ENCODE measurements around the gene ACTL7B.
"Not testable (repeated sequence)": the region's sequence is repeated elsewhere in the genome, so short reads cannot be mapped to it uniquely, and the experiment has no call there.

The ACTL7B gene, protein sequence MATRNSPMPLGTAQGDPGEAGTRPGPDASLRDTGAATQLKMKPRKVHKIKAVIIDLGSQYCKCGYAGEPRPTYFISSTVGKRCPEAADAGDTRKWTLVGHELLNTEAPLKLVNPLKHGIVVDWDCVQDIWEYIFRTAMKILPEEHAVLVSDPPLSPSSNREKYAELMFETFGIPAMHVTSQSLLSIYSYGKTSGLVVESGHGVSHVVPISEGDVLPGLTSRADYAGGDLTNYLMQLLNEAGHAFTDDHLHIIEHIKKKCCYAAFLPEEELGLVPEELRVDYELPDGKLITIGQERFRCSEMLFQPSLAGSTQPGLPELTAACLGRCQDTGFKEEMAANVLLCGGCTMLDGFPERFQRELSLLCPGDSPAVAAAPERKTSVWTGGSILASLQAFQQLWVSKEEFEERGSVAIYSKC

DNA sequence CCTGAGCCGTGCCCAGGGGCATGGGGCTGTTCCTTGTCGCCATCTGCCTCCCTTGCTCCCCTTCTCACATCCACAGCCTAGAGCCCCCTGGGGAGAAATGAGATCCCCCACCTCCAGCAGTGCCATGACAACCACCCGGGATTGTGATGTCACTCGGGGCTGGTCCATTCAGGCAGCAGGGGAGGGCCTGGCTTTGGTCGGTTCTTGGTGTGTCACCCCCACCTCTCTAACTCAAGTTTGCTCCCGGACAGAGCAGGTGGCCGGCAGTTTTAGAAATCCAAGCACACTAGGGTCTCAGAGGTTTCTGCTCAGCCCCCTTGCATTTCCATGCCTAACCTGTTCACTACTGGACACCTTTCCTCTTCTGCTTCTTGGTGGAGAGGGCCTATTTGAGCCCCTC, at the start of gene ACTL7B:
Gene ACTL7B (minus strand): TSS at position 99 of the 400 bp plus-strand sequence. CDS start 56 bp downstream, at position 43.
- TF ChIP-seq, protein P1, sequence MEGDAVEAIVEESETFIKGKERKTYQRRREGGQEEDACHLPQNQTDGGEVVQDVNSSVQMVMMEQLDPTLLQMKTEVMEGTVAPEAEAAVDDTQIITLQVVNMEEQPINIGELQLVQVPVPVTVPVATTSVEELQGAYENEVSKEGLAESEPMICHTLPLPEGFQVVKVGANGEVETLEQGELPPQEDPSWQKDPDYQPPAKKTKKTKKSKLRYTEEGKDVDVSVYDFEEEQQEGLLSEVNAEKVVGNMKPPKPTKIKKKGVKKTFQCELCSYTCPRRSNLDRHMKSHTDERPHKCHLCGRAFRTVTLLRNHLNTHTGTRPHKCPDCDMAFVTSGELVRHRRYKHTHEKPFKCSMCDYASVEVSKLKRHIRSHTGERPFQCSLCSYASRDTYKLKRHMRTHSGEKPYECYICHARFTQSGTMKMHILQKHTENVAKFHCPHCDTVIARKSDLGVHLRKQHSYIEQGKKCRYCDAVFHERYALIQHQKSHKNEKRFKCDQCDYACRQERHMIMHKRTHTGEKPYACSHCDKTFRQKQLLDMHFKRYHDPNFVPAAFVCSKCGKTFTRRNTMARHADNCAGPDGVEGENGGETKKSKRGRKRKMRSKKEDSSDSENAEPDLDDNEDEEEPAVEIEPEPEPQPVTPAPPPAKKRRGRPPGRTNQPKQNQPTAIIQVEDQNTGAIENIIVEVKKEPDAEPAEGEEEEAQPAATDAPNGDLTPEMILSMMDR (IDR thresholded peaks at IDR 0.05; ENCODE audit: borderline replicate concordance, insufficient read depth, low read depth, low read length): no peak
- no peak within 1 kb of the TSS for H3K4me3 ChIP-seq (ENCODE audit: low read depth, low read length)

DNA sequence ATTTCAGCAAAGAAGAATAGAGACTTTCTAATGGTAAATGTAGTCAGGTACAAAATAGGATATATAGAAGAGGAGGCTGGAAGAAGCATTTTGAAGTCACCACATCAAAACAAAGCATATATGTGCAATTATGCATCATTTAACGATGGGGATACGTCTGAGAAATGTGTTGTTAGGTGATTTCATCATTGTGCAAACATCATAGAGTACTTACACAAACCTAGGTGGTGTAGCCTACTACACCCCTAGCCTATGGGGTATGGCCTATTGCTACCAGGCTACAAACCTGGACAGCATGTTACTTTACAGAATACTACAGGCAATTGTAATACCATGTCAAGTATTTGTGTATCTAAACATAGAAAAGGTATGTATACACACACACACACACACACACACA, 49.7 kb upstream of the ACTL7B start:
- H3K4me3 ChIP-seq (ENCODE audit: low read depth, low read length): no peak overlapping the region
- TF ChIP-seq, protein P1 (IDR thresholded peaks at IDR 0.05; ENCODE audit: borderline replicate concordance, insufficient read depth, low read depth, low read length): no peak

DNA sequence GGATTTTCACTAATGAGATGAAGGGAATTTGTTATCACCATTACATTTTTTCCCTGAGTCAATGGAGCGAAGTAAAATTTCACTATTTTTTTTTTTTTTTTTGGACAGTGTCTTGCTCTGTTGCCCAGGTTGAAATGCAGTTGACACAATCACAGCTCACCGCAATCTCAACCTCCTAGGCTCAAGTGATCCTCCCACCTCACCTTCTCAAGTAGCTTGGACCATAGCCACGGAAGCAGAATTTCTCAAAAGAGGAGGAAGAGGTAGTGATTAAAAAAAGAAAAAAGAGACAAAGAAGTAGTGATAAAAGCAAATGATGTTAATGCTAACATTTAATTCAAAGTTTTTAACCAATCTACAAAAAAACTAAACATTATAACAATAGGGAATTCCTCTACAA, 48.4 kb upstream of the ACTL7B start:
- no peak overlapping the region for H3K4me3 ChIP-seq (ENCODE audit: low read depth, low read length)
- TF ChIP-seq, protein P1 (IDR thresholded peaks at IDR 0.05; ENCODE audit: borderline replicate concordance, insufficient read depth, low read depth, low read length): no peak

DNA sequence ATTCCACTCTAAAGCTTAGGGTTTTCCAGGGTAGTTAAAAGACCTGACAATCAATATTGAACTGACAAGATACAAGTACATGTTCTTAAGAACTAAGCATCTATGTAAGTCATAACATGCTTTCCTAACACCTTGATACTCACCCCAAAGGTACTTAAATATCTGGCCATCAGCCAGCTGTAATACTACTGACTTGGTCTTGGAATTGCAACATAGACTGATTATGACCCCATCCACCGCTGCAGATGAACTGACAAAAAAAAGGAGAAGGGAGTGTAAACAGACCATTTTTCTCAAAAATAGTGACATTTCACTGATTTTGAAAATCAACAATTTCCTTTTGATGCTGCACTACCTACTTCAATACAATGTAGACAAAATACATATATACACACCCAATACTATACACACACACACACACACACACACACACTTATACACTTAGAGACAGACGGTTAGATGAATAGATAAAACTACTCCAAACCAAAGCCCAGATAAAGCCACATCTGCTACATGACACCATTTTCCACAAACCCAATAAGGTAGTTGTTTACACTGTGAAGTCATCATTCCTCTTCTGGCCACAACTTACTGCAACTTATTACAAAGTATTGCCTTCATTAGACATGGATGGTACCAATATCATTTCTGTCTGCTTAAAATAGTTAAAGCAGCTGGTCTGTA, 47.8 kb upstream of the ACTL7B start:
- TF ChIP-seq, protein P1 (IDR thresholded peaks at IDR 0.05; ENCODE audit: borderline replicate concordance, insufficient read depth, low read depth, low read length): no peak
- H3K4me3 ChIP-seq (ENCODE audit: low read depth, low read length): no peak overlapping the region

DNA sequence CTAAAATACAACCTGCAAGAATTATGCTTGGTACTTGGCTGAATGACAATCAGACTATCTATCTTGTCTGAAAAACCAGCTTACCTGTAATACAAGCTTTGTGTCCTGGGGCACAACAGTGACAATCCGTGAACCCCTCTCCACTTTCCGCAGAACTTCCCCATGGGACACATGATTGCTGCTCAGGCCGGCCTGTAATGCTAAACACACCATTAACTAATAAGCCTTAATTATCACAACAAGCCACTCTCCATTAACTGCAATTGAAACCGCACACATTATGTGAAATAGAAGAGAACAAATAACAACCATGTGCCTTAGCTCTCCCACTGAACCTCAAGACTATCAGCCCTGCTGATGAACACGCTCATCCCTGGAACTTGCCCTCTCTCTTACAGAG, 44.4 kb upstream of the ACTL7B start:
- TF ChIP-seq, protein P1 (IDR thresholded peaks at IDR 0.05; ENCODE audit: borderline replicate concordance, insufficient read depth, low read depth, low read length): no peak
- H3K4me3 ChIP-seq (ENCODE audit: low read depth, low read length): no peak overlapping the region

DNA sequence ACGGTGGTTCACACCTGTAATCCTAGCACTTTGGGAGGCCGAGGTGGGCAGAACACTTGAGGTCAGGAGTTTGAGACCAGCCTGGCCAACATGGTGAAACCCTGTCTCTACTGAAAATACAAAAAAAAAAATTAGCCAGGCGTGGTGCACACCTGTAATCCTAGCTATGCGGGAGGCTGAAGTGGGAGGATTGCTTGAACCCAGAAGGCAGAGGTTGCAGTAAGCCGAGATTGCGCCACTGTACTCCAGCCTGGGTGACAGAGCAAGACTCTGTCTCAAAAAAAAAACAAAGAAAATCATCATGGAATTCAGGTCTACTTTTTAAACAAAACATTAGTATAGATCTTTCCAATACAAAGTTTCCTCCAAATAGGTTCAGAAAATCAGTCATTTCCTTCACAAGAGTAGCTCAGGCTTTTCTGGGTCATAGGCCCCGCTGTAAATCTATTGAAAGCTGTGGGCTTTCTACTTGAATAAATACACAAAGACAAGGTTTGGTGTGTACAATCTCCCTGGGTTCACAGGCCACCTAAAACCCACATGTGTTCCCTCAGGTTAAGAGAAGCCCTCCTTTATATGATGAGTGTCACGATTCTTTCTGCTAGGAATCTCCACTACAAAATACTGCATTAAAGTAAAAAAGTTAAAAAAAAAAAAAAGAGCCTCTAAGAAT, 43.4 kb upstream of the ACTL7B start:
- not testable (repeated sequence) for H3K4me3 ChIP-seq (ENCODE audit: low read depth, low read length)

DNA sequence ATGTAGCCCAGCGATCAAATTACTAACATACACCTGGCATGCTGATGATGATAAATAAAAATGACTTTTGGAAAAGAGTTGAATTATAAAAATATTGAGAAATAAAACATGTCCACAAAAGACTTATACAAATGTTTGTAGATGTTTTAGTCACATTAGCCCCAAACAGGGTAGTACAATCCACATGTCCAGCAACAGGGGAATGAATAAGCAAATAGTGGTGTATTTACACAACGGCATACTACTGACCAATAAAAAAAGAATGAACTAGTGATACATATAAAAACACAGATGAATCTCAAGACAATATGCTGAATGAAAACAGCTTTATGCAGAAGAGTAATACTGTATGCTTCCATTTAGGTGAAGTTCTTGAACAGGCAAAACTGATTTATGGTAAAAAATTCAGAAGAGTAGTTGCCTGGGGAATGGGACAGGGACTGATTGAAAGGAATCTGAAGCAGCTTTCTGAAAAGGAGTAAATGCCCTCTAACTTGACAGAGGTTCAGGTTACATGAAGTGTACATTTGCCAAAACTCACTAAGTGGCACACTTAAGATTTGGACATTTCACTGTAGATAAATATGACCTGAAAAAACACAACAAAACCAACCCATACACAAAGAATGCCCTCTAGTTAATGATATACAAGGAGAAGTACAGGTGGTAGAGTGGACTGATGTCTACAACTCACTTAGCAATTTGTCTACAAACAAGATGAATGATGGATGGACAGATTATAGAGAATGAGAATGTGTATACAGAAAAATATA, 41.7 kb upstream of the ACTL7B start:
- no peak overlapping the region for H3K4me3 ChIP-seq (ENCODE audit: low read depth, low read length)
- TF ChIP-seq, protein P1 (IDR thresholded peaks at IDR 0.05; ENCODE audit: borderline replicate concordance, insufficient read depth, low read depth, low read length): no peak
